HepG2 (cell line): ENCODE measurements around the gene GTF3C5. TPM values are rescaled to one million over a fixed set of nuclear protein-coding genes. Genes with fewer than 3 reads are reported as not detected.

Experiments
- HINFP ChIP-seq: sonication (generic); formaldehyde crosslinking; IDR thresholded peaks from 2 replicates; pipeline ENCODE4 v1.4.0; 2020; ENCODE audit warnings: low read depth, mild to moderate bottlenecking, missing genetic modification reagents
- MTA3 ChIP-seq: sonication (generic); formaldehyde crosslinking; IDR thresholded peaks from 2 replicates; pipeline ENCODE4 v1.4.0; 2020; ENCODE audit warnings: missing genetic modification reagents
- SKIL ChIP-seq: sonication (generic); formaldehyde crosslinking; IDR thresholded peaks from 2 replicates; pipeline ENCODE4 v1.8.0; 2022; ENCODE audit warnings: missing genetic modification reagents, mild to moderate bottlenecking, moderate library complexity, borderline replicate concordance
- SP2 ChIP-seq: sonication (generic); formaldehyde crosslinking; IDR thresholded peaks from 2 replicates; pipeline ENCODE4 v1.5.1; 2020; ENCODE audit warnings: mild to moderate bottlenecking, missing genetic modification reagents
- ZBTB20 ChIP-seq: sonication (generic); formaldehyde crosslinking; IDR thresholded peaks from 2 replicates; pipeline ENCODE4 v1.8.1; 2023; ENCODE audit warnings: missing genetic modification reagents, low read depth, mild to moderate bottlenecking, borderline replicate concordance
- ZBTB40 ChIP-seq, 2 experiments: fragments of 450-650 bp in 1 of 2; sonication (generic) in 1 of 2; formaldehyde crosslinking in 1 of 2; IDR thresholded peaks; 2 replicates each; pipeline versions ENCODE4 v1.6.1 to v1.8.0; 2016 to 2022; ENCODE audit warnings: antibody characterized with exemption in 1 of 2, mild to moderate bottlenecking in 1 of 2, missing genetic modification reagents in 1 of 2
- ZFP36 ChIP-seq: fragments of 150-350 bp; IDR thresholded peaks from 2 replicates; pipeline ENCODE4 v1.6.1; 2018; ENCODE audit warnings: borderline replicate concordance, low read length, low read depth; ENCODE audit not compliant: partially characterized antibody
- polyA plus RNA-seq, 8 experiments: library from polyadenylated mRNA; depleted of rRNA in 3 of 8; stranded (reverse) in 7 of 8; unstranded in 1 of 8; fragments of >200 nt; fragmentation: Illumina TruSeq in 4 of 8; extraction: Trizol in 4 of 8; gene quantifications; 2 replicates each; pipeline versions ENCODE4 v1.2.1 to v1.2.3, GENCODE V29; 2011 to 2016; ENCODE audit warnings: low read depth in 4 of 8, missing spikeins in 1 of 8, mixed read lengths in 1 of 8; ENCODE audit not compliant: insufficient read depth in 1 of 8
- total RNA-seq, 5 experiments: library from RNA; depleted of rRNA; stranded (reverse); fragments of >200 nt; fragmentation: Illumina TruSeq; extraction: Trizol; gene quantifications; 2 replicates each; pipeline ENCODE4 v1.2.3, GENCODE V29; 2016; ENCODE audit warnings: low read depth in 1 of 5

GTF3C5 gene
- total and polyA plus RNA-seq, 2 of the 13 experiments (the other 11 are each of a cell fraction or from before 2014, with no cell fraction given): 66.9 to 92.6 TPM

GRCh38 chr9:133105461-133105770 is 74.6 kb downstream of the GTF3C5 start (continued):
- no peak for TF ChIP-seq HINFP (CRISPR knock-in tag)
- no peak for TF ChIP-seq ZBTB40 (IDR thresholded peaks at IDR 0.05)
- TF ChIP-seq ZBTB40 (CRISPR knock-in tag; IDR thresholded peaks at IDR 0.05): no peak
- TF ChIP-seq MTA3: no peak
- no peak for TF ChIP-seq ZFP36
- no peak for TF ChIP-seq SKIL (CRISPR knock-in tag)
- TF ChIP-seq ZBTB20: no peak
- no peak for TF ChIP-seq SP2 (CRISPR knock-in tag)
